Colonic mucosa (tissue), 4 donors: ENCODE results near the gene CTH. TPM values are rescaled to one million over a fixed set of nuclear protein-coding genes. Genes with fewer than 3 reads are reported as not detected.
"Not testable (repeated sequence)": the region's sequence is repeated elsewhere in the genome, so short reads cannot be mapped to it uniquely, and the experiment has no call there.

ENCODE experiments used
- DNase-seq: peaks from one replicate; pipeline ENCODE4 v3.0.0-alpha.2; 2020
- H3K27ac ChIP-seq: fragments of 200-600 bp; one replicate; pipeline ENCODE4 v1.8.0; 2021
- H3K27me3 ChIP-seq: fragments of 200-600 bp; one replicate; pipeline ENCODE4 v1.8.0; 2021
- H3K36me3 ChIP-seq: fragments of 200-600 bp; one replicate; pipeline ENCODE4 v1.8.0; 2021
- H3K4me1 ChIP-seq: fragments of 200-600 bp; one replicate; pipeline ENCODE4 v1.8.0; 2021; ENCODE audit warnings: mild to moderate bottlenecking
- H3K4me3 ChIP-seq: fragments of 200-600 bp; one replicate; pipeline ENCODE4 v1.8.0; 2021
- H3K9ac ChIP-seq, 2 donors: one replicate each; pipeline ENCODE4 v1.7.0; 2013; ENCODE audit warnings: control low read depth in 2 of 2, low read depth in 2 of 2, low read length in 2 of 2
- H3K9me3 ChIP-seq: fragments of 200-600 bp; one replicate; pipeline ENCODE4 v1.8.0; 2021
- CTCF ChIP-seq: fragments of 200-600 bp; IDR thresholded peaks from one replicate; pipeline ENCODE4 v1.8.0; 2022; ENCODE audit warnings: antibody characterized with exemption, mild to moderate bottlenecking
- intact Hi-C: fragments of 100-400 bp; cut with DNase I; formaldehyde crosslinking; loops from one replicate; pipeline ENCODE4 v1.14.1; 2022
- total RNA-seq, 2 donors: library from RNA; stranded (reverse); fragmentation: NEBNext Ultra II Directional in 1 of 2; extraction: Animal tissue kit (Norgen Biotek cat#: 25700) in 1 of 2; gene quantifications; one replicate each; pipeline ENCODE4 v1.2.1, GENCODE V29; 2021
- donor health status: healthy.
- donor health status: DM: no; HTN: no; CAD: no.
- donor health status: DM: no; HTN: no; CAD: no.

CTH gene
- 10 to 100 TPM; 10.7 to 16.6 TPM for total RNA-seq

DNA sequence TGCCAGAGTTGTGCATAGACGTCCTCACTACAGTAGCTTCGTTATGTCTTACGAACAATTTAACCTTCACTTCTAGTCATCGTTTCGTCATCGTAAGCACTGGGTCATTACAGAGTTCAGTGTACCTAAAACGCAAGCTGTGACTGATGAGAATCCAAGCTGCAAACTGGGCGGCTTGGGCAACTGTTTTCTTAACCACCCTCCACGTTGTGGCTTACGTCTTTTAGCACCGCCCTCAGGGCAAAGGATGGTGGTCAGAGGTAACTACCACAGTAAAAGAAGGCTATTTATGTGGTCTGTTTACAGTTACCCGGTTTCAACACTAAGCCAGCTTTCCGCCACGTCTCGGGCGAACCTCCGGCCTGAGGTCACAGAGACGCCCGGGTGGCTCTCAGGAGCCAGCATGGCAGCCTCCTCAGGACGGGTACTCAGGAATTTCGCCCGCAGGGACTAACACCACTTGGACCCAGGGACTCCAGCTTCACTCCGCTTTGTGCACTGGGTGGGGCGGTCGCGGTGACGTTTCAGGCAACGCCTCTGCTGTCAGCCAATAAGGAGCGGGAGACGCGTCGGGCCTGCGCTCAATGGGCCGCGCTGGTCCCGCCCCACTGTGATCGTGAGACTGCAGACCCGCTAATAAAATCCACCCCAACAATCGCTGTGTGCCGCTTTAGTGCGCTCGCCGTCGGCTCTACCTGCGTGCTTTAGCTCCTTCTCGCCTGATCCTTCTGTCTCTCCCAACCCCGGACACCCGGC is at the start of gene CTH:
Gene CTH (plus strand): TSS at position 665 of the 756 bp plus-strand sequence. CDS start 148 bp downstream, outside the sequence.
- DNase-seq, result peak; percentile 97
- TF ChIP-seq CTCF, result no peak
- intact Hi-C loops, result loop anchor here (2.0 to 5.0 kb wide), 2 partner anchors 56 to 203 kb away; partner anchors contain the start of genes ANKRD13C and LRRC40
- H3K9ac ChIP-seq, result peak within 1 kb of the TSS; percentile 75 to 85
- no peaks in the 10 kb centered on the region for H3K27me3 ChIP-seq
- peak within 1 kb of the TSS; percentile 74 for H3K4me3 ChIP-seq
- H3K36me3 ChIP-seq, result no peaks in the 10 kb centered on the region
- H3K4me1 ChIP-seq, result no peaks in the 10 kb centered on the region
- H3K27ac ChIP-seq, result peak within 1 kb of the TSS; percentile 90
- H3K9me3 ChIP-seq, result no peaks in the 10 kb centered on the region

- TF ChIP-seq CTCF, result no peak
- no peaks in the 10 kb centered on the region for H3K4me1 ChIP-seq
- intact Hi-C loops, result no loop called here
- no peak for DNase-seq
- H3K4me3 ChIP-seq, result no peak overlapping the region
- H3K36me3 ChIP-seq, result no peaks in the 10 kb centered on the region
- no peaks in the 10 kb centered on the region for H3K9me3 ChIP-seq
- H3K27me3 ChIP-seq, result no peaks in the 10 kb centered on the region
- no peak overlapping the region for H3K9ac ChIP-seq
- no peak overlapping the region for H3K27ac ChIP-seq
Measured at GRCh38 chr1:70361727-70362398, 49.2 kb upstream of the CTH start.

- no peak for DNase-seq
- Histone ChIP-seq H3K27me3 (no peaks in the 10 kb centered on the region), H3K4me1 (peaks cover 4% of the 10 kb centered on the region)
Measured at GRCh38 chr1:70364439-70364838, 46.6 kb upstream of the CTH start.

GRCh38 chr1:70366425-70366952 is 44.6 kb upstream of the CTH start:
- H3K9me3 ChIP-seq, H3K36me3 ChIP-seq, intact Hi-C loops, H3K27ac ChIP-seq, H3K4me3 ChIP-seq, DNase-seq, H3K27me3 ChIP-seq, H3K9ac ChIP-seq, H3K4me1 ChIP-seq: not testable (repeated sequence)

More at GRCh38 chr1:70364439-70364838, 46.6 kb upstream of the CTH start:
- no peak overlapping the region for H3K27ac ChIP-seq
- intact Hi-C loops, result no loop called here
- H3K9me3 ChIP-seq, result no peaks in the 10 kb centered on the region
- H3K4me3 ChIP-seq, result no peak overlapping the region
- H3K9ac ChIP-seq, result no peak overlapping the region
- H3K36me3 ChIP-seq, result no peaks in the 10 kb centered on the region
- TF ChIP-seq CTCF, result no peak

GRCh38 chr1:70366997-70367396 is 44.1 kb upstream of the CTH start:
- H3K4me3 ChIP-seq, H3K4me1 ChIP-seq, H3K9me3 ChIP-seq, H3K9ac ChIP-seq, H3K36me3 ChIP-seq, DNase-seq, H3K27me3 ChIP-seq, intact Hi-C loops: not testable (repeated sequence)
- peak overlapping the region; percentile 44 for H3K27ac ChIP-seq

- H3K36me3 ChIP-seq, H3K4me1 ChIP-seq, DNase-seq, H3K9ac ChIP-seq, H3K9me3 ChIP-seq, intact Hi-C loops, H3K4me3 ChIP-seq, H3K27me3 ChIP-seq: not testable (repeated sequence)
- peak overlapping the region; percentile 44 for H3K27ac ChIP-seq
Measured at GRCh38 chr1:70367397-70367796, 43.7 kb upstream of the CTH start.

- H3K36me3 ChIP-seq, H3K9ac ChIP-seq, H3K27me3 ChIP-seq, H3K27ac ChIP-seq, H3K4me3 ChIP-seq, H3K9me3 ChIP-seq, DNase-seq, H3K4me1 ChIP-seq, intact Hi-C loops: not testable (repeated sequence)
Measured at GRCh38 chr1:70371586-70371985, 39.5 kb upstream of the CTH start.
